ENCODE results near the gene TRIM44.
"Not testable (repeated sequence)": the region's sequence is repeated elsewhere in the genome, so short reads cannot be mapped to it uniquely, and the experiment has no call there.

The TRIM44 gene

DNA sequence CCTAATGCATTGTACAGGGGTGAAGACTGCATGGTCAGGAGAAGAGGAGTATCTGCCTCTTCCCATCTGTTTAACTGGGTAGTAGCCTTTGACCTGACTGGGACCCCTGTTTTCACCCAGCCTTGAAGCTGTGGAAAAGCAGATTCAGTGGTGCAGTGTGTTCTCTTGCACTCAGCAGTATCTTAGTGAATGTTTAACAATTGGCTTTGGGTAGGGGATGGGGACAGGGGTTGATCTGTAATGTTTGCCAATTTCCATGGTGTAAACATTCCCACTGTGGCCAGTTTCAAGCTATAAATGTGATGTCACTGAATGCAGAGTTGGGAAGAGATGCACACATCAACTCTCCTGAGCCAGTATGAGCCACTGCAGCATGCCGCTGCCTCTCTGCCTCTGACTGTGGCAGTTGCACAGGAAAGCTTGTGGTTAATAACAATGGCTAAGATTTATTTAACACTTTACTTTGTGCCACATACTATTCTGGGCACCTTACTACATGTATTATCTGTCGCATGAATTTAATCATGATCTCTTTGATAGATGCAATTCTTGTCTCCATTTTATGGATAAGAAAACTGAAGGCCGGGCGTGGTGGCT is 28.6 kb upstream of the TRIM44 start:
- no peak for DNase-seq (ENCODE audit: low spot score)

- DNase-seq (ENCODE audit: low spot score), result no peak
Measured at GRCh38 chr11:35635933-35636332, 26.6 kb upstream of the TRIM44 start.

- no peak for DNase-seq (ENCODE audit: low spot score)
Measured at GRCh38 chr11:35639591-35640179, 22.9 kb upstream of the TRIM44 start.

GRCh38 chr11:35641171-35641897 is 21.2 kb upstream of the TRIM44 start:
- DNase-seq (ENCODE audit: low spot score), result no peak

- DNase-seq (ENCODE audit: low spot score), result no peak
Measured at GRCh38 chr11:35641964-35642363, 20.6 kb upstream of the TRIM44 start.

DNA sequence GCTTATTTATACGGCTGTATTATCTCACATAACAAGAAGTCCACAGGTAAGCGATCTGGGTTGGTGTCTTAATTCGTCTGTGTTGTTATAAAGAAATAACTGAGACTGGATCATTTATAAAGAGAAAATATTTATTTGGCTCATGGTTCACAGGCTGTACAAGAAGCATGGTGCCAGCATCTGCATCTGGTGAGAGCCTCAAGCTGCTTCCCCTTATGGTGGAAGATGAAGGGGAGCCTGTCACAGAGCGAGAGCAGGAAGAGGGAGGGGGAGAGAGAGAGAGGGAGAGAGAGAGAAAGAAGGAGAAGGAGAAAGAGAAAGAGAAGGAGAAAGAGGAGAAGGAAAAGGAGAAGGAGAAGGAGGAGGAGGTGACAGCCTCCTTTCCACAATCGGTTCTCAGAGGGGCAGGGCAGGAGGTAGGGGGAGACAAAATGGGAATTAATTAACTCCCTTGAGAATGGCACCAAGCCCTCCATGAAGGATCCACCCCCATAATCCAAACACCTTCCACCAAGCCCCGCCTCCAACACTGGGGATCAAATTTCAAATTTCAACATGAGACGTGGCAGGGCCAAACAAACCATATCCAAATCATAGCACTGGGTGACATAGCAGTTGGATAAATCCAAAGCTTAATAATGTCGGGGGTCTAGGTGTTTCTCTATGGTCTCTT is 15.0 kb upstream of the TRIM44 start:
- DNase-seq (ENCODE audit: low spot score), result no peak

DNA sequence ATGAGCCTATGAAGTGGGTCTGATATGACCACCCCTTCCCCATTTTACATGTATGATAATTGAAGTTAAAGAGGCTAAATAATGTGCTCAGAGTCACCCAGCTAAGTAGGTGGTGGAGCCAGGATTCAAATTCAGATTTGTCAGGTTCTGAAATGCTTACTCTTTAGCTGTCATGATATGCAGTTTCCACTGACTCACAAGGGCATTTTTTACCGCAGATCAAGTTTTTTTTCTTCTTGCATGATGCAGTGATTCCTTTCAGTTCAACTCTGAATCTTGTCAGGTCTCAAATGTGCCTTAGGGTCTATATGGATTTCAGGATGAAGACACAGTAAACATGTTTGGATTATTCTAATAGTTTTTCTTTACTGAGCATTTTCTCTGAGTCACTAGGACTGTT is 12.6 kb upstream of the TRIM44 start:
- DNase-seq (ENCODE audit: low spot score), result no peak

- no peak for DNase-seq (ENCODE audit: low spot score)
Measured at GRCh38 chr11:35650467-35650866, 12.1 kb upstream of the TRIM44 start.

GRCh38 chr11:35651263-35651662 is 11.3 kb upstream of the TRIM44 start:
- DNase-seq (ENCODE audit: low spot score), result no peak

GRCh38 chr11:35652786-35653185 is 9.8 kb upstream of the TRIM44 start:
- DNase-seq (ENCODE audit: low spot score), result not testable (repeated sequence)

DNA sequence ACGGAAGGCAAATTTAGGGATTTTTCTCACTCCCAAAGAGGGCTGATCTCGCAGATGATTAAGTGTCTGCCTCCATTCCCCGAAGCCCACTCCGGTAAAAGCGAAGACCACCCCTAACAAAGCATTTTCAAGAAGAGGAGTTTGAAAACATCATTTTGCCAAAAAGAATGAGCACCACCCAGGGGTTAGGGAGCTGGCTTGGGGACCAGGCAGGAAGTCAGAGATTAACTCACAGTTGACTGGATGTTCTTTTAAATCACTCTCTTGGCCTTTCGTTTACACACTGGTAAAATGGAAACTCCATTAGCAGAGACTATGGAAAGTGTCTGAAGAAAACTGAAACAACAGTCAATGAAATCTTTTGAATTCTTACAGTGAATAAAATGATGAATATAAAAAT is 7.9 kb upstream of the TRIM44 start:
- DNase-seq (ENCODE audit: low spot score), result no peak

GRCh38 chr11:35655254-35655653 is 7.3 kb upstream of the TRIM44 start:
- DNase-seq (ENCODE audit: low spot score), result no peak

- DNase-seq (ENCODE audit: low spot score), result no peak
Measured at GRCh38 chr11:35655856-35656255, 6.7 kb upstream of the TRIM44 start.

- DNase-seq (ENCODE audit: low spot score), result no peak
Measured at GRCh38 chr11:35658020-35658948, 4.3 kb upstream of the TRIM44 start.

DNA sequence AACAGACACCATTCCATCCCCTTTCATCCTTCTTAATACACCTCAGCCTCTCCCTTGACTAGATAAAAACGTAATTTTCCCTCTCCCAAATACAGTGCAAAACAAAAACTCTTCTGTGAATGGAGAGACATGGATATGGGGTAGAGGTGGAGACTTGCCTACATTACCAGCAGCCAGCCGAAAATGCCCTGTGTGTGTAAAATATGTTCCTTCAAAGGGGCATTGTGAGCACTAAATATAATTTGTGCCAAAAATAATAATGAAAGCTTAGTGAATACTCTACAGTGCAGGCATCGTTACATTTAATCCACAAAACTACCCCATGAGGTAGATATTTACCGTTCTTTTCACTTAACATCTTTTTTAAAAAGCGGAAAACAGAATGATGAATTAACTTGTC is 1.0 kb upstream of the TRIM44 start:
- no peak for DNase-seq (ENCODE audit: low spot score)

- DNase-seq (ENCODE audit: low spot score), result peak; percentile 16
Measured at GRCh38 chr11:35662061-35662648, 420 bp upstream of the TRIM44 start.

DNA sequence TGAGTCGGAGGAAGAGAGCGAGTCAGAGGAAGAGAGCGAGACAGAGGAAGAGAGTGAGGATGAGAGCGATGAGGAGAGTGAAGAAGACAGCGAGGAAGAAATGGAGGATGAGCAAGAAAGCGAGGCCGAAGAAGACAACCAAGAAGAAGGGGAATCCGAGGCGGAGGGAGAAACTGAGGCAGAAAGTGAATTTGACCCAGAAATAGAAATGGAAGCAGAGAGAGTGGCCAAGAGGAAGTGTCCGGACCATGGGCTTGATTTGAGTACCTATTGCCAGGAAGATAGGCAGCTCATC is 780 bp downstream of the TRIM44 start:
- DNase-seq (ENCODE audit: low spot score), result no peak

DNA sequence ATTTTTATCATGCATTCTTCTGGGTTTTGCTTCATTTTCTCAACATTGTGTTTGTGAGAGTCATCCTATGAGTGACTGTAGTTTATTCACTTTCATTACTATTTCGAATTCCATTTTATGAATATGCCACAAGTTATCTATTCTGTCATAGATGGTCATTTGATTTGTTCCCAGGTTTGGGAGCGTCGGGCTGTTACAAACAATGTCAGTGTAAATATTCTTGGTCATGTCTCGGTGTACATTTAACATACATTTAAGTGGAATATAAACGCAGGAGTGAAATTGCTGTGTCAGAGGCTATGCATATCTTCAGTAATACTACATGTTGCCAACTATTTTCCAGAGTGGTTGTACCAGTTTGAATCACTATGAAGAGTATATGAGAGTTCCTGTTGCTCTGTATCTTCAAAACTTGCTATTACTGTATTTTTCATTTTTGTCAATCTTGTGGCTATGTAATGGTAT is 2.4 kb downstream of the TRIM44 start:
- DNase-seq (ENCODE audit: low spot score), result no peak

DNA sequence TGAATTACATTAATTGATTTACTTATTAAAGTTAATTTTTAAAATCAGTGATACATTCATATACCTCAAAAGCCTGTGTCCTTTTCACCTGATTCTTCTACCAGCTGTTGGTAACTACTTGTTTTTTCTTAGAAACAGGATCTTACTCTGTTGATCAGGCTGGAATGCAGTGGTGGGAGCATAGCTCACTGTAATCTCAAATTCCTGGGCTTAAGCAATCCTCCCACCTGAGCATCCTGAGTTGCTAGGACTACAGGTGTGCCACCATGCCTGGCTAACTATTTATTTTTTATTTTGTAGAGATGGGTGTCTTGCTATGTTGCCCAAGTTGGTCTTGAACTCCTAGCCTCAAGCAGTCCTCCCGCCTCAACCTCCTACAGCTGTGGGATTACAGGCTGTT is 4.7 kb downstream of the TRIM44 start:
- no peak for DNase-seq (ENCODE audit: low spot score)

DNA sequence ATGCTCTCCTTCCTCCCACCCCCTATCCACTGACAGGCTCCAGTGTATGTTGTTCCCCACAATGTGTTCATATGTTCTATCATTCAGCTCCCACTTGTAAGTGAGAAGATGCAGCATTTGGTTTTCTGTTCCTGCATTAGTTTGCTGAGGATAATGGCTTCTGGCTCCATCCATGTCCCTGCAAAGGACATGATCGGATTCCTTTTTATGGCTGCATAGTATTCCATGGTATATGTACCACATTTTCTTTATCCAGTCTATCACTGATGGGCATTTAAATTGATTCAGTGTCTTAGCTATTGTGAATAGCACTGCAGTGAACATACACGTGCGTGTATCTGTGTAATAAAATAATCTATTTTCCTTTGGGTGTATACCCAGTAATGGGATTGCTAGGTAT is 5.8 kb downstream of the TRIM44 start:
- not testable (repeated sequence) for DNase-seq (ENCODE audit: low spot score)

DNA sequence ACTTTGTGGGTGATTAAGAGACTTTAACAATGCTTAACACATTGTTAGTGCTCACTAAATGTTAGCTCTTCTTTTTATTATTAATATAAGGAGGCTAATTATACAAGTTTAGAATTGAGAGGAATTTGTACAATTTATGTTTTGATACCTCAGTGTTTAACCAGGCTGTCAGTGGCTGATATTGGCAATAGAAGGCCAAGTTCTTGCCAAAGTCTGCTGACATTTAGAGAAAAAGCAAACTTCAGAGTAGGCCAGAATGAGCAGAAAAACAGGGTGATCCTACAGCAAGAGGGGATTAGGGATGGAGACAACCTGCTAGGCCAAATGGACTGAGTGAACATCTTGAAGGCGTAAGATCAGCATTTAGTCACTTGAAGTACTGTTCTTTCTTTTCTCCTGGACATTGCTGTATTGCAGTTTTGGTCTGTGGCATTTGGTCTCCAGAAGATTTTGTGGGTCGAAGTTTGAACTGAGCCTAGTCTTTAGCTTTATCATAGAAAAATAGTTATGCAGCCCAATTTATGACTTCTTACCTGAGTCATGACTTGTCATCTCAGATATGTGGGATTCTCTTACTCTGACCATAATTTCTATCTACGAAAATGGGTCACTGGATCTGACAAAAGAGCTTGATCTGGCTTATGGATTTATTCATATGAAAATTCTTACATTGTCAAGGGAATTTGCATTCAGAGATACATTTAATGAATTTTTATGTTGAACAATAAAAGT is 9.0 kb downstream of the TRIM44 start:
- no peak for DNase-seq (ENCODE audit: low spot score)
